Upper lobe of right lung (tissue), 1 donor: ENCODE data around the gene KBTBD12. TPM values are rescaled to one million over a fixed set of nuclear protein-coding genes. Genes with fewer than 3 reads are reported as not detected.
A peak's percentile ranks its signal among the peaks of the same experiment; 100 is the strongest.

ENCODE experiments used
- ATAC-seq: fragments of 200-7000 bp; cut with Tn5 transposase; one replicate; pipeline ENCODE4 v1.9.1; 2020; ENCODE audit warnings: mild to moderate bottlenecking, moderate library complexity
- DNase-seq: peaks from one replicate; pipeline ENCODE4 v3.0.0-alpha.2; 2020
- H3K27ac ChIP-seq: fragments of 200-600 bp; one replicate; pipeline ENCODE4 v1.8.0; 2022
- H3K27me3 ChIP-seq: fragments of 200-600 bp; one replicate; pipeline ENCODE4 v1.8.0; 2022; ENCODE audit warnings: mild to moderate bottlenecking
- H3K36me3 ChIP-seq: fragments of 200-600 bp; one replicate; pipeline ENCODE4 v1.8.0; 2022
- H3K4me1 ChIP-seq: fragments of 200-600 bp; one replicate; pipeline ENCODE4 v1.8.0; 2022
- H3K4me3 ChIP-seq: fragments of 200-600 bp; one replicate; pipeline ENCODE4 v1.8.0; 2022; ENCODE audit warnings: mild to moderate bottlenecking
- H3K9me3 ChIP-seq: fragments of 200-600 bp; one replicate; pipeline ENCODE4 v1.8.0; 2022
- CTCF ChIP-seq: fragments of 200-600 bp; IDR thresholded peaks from one replicate; pipeline ENCODE4 v1.8.0; 2022; ENCODE audit warnings: antibody characterized with exemption
- intact Hi-C: fragments of 100-400 bp; cut with DNase I; formaldehyde crosslinking; loops from one replicate; pipeline ENCODE4 v1.11.0; 2022
- total RNA-seq: library from RNA; stranded (reverse); fragmentation: NEBNext Ultra II Directional; extraction: Animal tissue kit (Norgen Biotek cat#: 25700); gene quantifications from one replicate; pipeline ENCODE4 v1.2.1, GENCODE V29; 2021
- donor health status: DM: no; HTN: yes; CAD: no; lungs with severe emphysema.

KBTBD12 gene
- total RNA-seq, 1 donor from 2014 or later, result 1.3 TPM

- Histone ChIP-seq H3K36me3 (no peaks in the 10 kb centered on the region), H3K4me3 (no peak overlapping the region), H3K4me1 (no peaks in the 10 kb centered on the region), H3K9me3 (no peaks in the 10 kb centered on the region), H3K27me3 (no peaks in the 10 kb centered on the region), H3K27ac (no peak overlapping the region)
- ATAC-seq, result no peak
- DNase-seq, result no peak
- intact Hi-C loops, result loop anchor here (10.0 kb wide), 1 partner anchor 298 kb away; no protein-coding TSS in a partner anchor
- no peak for TF ChIP-seq CTCF
Observed at GRCh38 chr3:127962937-127963336, 47.9 kb downstream of the KBTBD12 start.

GRCh38 chr3:127964053-127964452, 49.0 kb downstream of the KBTBD12 start:
- TF ChIP-seq CTCF, result no peak
- H3K9me3 ChIP-seq, result no peaks in the 10 kb centered on the region
- intact Hi-C loops, result loop anchor here (10.0 kb wide), 1 partner anchor 299 kb away; no protein-coding TSS in a partner anchor
- no peak overlapping the region for H3K27ac ChIP-seq
- DNase-seq, result no peak
- H3K4me3 ChIP-seq, result no peak overlapping the region
- H3K36me3 ChIP-seq, result no peaks in the 10 kb centered on the region
- no peaks in the 10 kb centered on the region for H3K27me3 ChIP-seq
- no peaks in the 10 kb centered on the region for H3K4me1 ChIP-seq
- peak; percentile 83 for ATAC-seq

GRCh38 chr3:127964816-127965215, 49.8 kb downstream of the KBTBD12 start:
- H3K36me3 ChIP-seq, result no peaks in the 10 kb centered on the region
- H3K9me3 ChIP-seq, result no peaks in the 10 kb centered on the region
- no peaks in the 10 kb centered on the region for H3K4me1 ChIP-seq
- DNase-seq, result no peak
- TF ChIP-seq CTCF, result no peak
- no peak overlapping the region for H3K27ac ChIP-seq
- ATAC-seq, result no peak
- H3K27me3 ChIP-seq, result no peaks in the 10 kb centered on the region
- intact Hi-C loops, result loop anchor here (10.0 kb wide), 1 partner anchor 300 kb away; no protein-coding TSS in a partner anchor
- no peak overlapping the region for H3K4me3 ChIP-seq

- Histone ChIP-seq H3K4me1 (no peaks in the 10 kb centered on the region), H3K27ac (no peak overlapping the region), H3K36me3 (no peaks in the 10 kb centered on the region), H3K9me3 (no peaks in the 10 kb centered on the region), H3K4me3 (no peak overlapping the region), H3K27me3 (no peaks in the 10 kb centered on the region)
- TF ChIP-seq CTCF, result no peak
- no peak for ATAC-seq
- DNase-seq, result no peak
- intact Hi-C loops, result loop anchor here (10.0 kb wide), 1 partner anchor 303 kb away; no protein-coding TSS in a partner anchor
Observed at GRCh38 chr3:127967316-127967715, 52.3 kb downstream of the KBTBD12 start.

GRCh38 chr3:127970966-127971592, 56.0 kb downstream of the KBTBD12 start:
- Histone ChIP-seq H3K36me3 (no peaks in the 10 kb centered on the region), H3K27ac (no peak overlapping the region), H3K4me3 (no peak overlapping the region), H3K27me3 (no peaks in the 10 kb centered on the region), H3K4me1 (no peaks in the 10 kb centered on the region), H3K9me3 (no peaks in the 10 kb centered on the region)
- intact Hi-C loops, result no loop called here
- DNase-seq (no peak), ATAC-seq (peak; percentile 75)
- TF ChIP-seq CTCF, result peak; percentile 68
